RPMI8226 (cell line): ENCODE data around the gene OOSP2.

Experiments used
- DNase-seq: peaks from one replicate; pipeline ENCODE4 v3.0.0-alpha.2; 2015

OOSP2 gene

GRCh38 chr11:60084631-60085273, 44.5 kb downstream of the OOSP2 start:
- DNase-seq, result no peak

GRCh38 chr11:60085909-60086308, 45.7 kb downstream of the OOSP2 start:
- no peak for DNase-seq

GRCh38 chr11:60087239-60087638, 47.0 kb downstream of the OOSP2 start:
- DNase-seq, result no peak

GRCh38 chr11:60088364-60088763, 48.2 kb downstream of the OOSP2 start, which contains the start of gene MS4A2:
TSS of gene MS4A2 (plus strand) at chr11:60088664. CDS start at chr11:60088766, 102 bp downstream.
- no peak for DNase-seq

- DNase-seq, result no peak
Measured at GRCh38 chr11:60095477-60096120, 55.4 kb downstream of the OOSP2 start.

GRCh38 chr11:60097189-60097588, 57.0 kb downstream of the OOSP2 start:
- DNase-seq, result no peak
